NCI-H69 (cell line): Measurements from ENCODE around the gene PMVK.
A peak's percentile ranks its signal among the peaks of the same experiment; 100 is the strongest.

Experiments
- DNase-seq: peaks from one replicate; lab custom pipeline; 2025; lab: John Stamatoyannopoulos, UW

Gene PMVK

GRCh38 chr1:154878371-154879037 lies 58.0 kb downstream of the PMVK start:
- DNase-seq = peak; percentile 82

DNA sequence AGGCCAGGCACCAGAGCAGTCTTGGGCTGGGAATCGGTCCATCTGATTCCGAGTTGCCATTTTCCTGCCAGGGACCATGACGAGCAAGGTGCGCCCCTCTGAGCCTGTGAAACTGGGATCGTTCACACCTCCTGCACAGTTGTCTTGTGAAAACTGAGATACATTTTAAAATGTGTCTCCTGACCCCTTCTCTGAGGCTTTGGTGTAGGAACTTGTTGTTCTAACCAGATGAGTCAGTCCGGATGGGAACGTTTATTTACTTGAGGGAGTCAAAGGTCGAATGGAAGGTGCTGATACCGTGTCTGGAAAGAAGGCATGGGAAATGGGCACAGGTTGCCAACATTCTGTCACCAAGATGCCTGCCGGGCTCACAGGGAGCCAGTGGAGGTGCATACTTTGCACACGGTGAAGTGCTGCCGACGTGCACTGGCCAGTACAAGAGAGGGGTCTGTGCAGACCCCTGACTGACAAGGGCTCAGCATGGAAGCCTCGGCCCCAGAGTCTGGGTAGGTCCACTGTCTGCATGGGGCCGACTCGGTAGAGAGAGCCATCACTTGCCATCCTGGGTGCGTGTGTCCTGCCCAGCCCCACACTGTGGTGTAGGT lies 59.0 kb downstream of the PMVK start:
- no peak for DNase-seq

- DNase-seq = no peak
Observed at GRCh38 chr1:154876842-154877369, 59.6 kb downstream of the PMVK start.
